Activated CD4-positive, alpha-beta memory T cell treated with anti-CD3 and anti-CD28 coated beads, Interleukin-2, amount 10 ng/mL, durations not matched to agents 7 days and 5 days (primary cell): ENCODE results near the gene CATSPERD. TPM values are rescaled to one million over a fixed set of nuclear protein-coding genes. Genes with fewer than 3 reads are reported as not detected.

Experiments
- CTCF ChIA-PET: fragments of 350-600 bp; sonication (Branson Sonifier 250); formaldehyde crosslinking; loops from one replicate; lab custom pipeline; 2021; ENCODE audit warnings: antibody characterized with exemption, inconsistent platforms; lab: Charles Lee
- POLR2A ChIA-PET: fragments of 350-600 bp; sonication (Branson Sonifier 250); formaldehyde crosslinking; loops from one replicate; lab custom pipeline; 2021; ENCODE audit warnings: antibody characterized with exemption; lab: Charles Lee
- DNase-seq: peaks from one replicate; pipeline ENCODE4 v3.0.0-alpha.2; 2020
- H3K27ac Mint-ChIP-seq: one replicate; pipeline ENCODE4 v1.8.0; 2021; ENCODE audit warnings: mild to moderate bottlenecking, mixed read lengths
- H3K27me3 Mint-ChIP-seq: one replicate; pipeline ENCODE4 v1.8.0; 2021; ENCODE audit warnings: mixed read lengths
- H3K36me3 Mint-ChIP-seq: one replicate; pipeline ENCODE4 v1.8.0; 2021; ENCODE audit warnings: low read depth, mixed read lengths
- H3K4me1 Mint-ChIP-seq: one replicate; pipeline ENCODE4 v1.8.0; 2021; ENCODE audit warnings: mixed read lengths
- H3K4me3 Mint-ChIP-seq: one replicate; pipeline ENCODE4 v1.8.0; 2021; ENCODE audit warnings: mild to moderate bottlenecking, mixed read lengths
- H3K9me3 Mint-ChIP-seq: one replicate; pipeline ENCODE4 v1.8.0; 2021; ENCODE audit warnings: mixed read lengths
- total RNA-seq, 2 experiments: library from RNA; stranded (reverse); gene quantifications; one replicate each; pipeline ENCODE4 v1.2.3, GENCODE V29; 2021

Gene CATSPERD
- total RNA-seq, 2 experiments from 2014 or later, result not detected

DNA sequence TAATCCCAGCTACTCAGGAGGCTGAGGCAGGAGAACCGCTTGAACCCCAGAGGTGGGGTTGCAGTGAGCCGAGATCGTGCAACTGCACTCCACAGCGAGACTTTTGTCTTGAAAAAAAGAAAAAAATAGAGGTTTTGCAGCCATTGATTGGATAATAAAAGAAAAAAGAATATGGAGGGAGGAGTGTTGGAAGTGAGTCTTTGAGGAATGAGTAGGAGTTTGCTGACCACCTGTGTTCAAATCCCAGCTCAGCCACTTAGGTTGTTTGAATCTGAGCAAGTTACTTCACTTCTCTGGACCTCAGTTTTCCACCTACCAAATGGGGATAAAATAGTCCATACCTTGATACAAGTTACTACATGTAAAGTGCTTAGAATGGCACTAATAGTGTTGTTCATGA lies 90.7 kb downstream of the CATSPERD start:
- H3K36me3 Mint-ChIP-seq, result no peaks in the 10 kb centered on the region
- POLR2A ChIA-PET, result no interaction called here
- H3K4me3 Mint-ChIP-seq, result no peak overlapping the region
- CTCF ChIA-PET, result no interaction called here
- peaks cover 15% of the 10 kb centered on the region for H3K27me3 Mint-ChIP-seq
- DNase-seq, result no peak
- H3K27ac Mint-ChIP-seq, result no peak overlapping the region
- no peaks in the 10 kb centered on the region for H3K9me3 Mint-ChIP-seq
- no peaks in the 10 kb centered on the region for H3K4me1 Mint-ChIP-seq

DNA sequence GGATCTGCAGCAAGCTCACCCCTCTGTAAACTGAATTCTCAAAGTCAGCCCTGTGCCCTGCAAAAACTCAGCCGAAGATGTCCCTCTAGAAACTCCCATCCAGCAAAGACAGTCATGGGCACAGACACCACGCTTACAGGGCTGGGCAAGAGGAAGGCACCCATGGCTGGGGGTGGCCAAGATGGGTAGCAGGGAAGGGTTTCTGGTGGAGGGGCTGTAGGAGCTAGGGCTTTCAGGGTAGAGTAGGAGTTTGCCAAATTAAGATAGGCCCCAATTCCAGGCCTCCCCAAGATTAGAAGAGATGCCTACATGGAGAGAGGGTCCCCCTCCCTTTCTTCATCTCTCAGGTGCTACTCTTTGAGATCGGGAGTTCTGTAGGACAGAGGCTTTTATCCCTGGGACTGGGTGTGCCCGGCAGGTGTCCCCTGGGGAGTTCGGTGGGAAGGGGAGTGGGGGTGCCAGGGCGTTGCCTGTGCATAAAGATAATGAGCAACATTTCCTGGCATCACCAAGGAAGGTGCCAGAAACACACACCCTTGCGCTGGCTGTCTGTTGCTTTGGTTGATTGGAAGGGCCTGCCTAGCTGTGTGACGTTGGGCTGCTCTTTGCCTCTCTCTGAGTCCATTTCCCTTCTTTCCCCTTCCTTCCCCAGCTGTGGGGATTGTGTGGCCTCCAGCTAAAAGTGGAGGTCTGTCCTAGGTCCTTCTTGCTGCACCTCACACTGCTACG lies 93.8 kb downstream of the CATSPERD start:
- no peak overlapping the region for H3K27ac Mint-ChIP-seq
- no peaks in the 10 kb centered on the region for H3K4me1 Mint-ChIP-seq
- H3K9me3 Mint-ChIP-seq, result no peaks in the 10 kb centered on the region
- H3K27me3 Mint-ChIP-seq, result peaks cover 7% of the 10 kb centered on the region
- no peak for DNase-seq
- ChIA-PET POLR2A (interaction anchor here (1.5 kb wide), 1 partner anchor 14 kb away, joined by 5 read pairs; no protein-coding TSS in a partner anchor), CTCF (interaction anchor here (1.2 kb wide), 1 partner anchor 10 kb away, joined by 6 read pairs; no protein-coding TSS in a partner anchor)
- no peak overlapping the region for H3K4me3 Mint-ChIP-seq
- H3K36me3 Mint-ChIP-seq, result no peaks in the 10 kb centered on the region

GRCh38 chr19:5814852-5815246 lies 94.4 kb downstream of the CATSPERD start:
- H3K27ac Mint-ChIP-seq, result no peak overlapping the region
- CTCF ChIA-PET, result no interaction called here
- POLR2A ChIA-PET, result no interaction called here

GRCh38 chr19:5817218-5817617 lies 96.8 kb downstream of the CATSPERD start:
- Mint-ChIP-seq H3K9me3 (no peaks in the 10 kb centered on the region), H3K27me3 (peaks cover 9% of the 10 kb centered on the region), H3K4me3 (no peak overlapping the region), H3K27ac (no peak overlapping the region), H3K36me3 (no peaks in the 10 kb centered on the region), H3K4me1 (no peaks in the 10 kb centered on the region)
- POLR2A ChIA-PET, result no interaction called here
- CTCF ChIA-PET, result no interaction called here
- DNase-seq, result no peak

More at GRCh38 chr19:5814852-5815246, 94.4 kb downstream of the CATSPERD start:
- no peaks in the 10 kb centered on the region for H3K9me3 Mint-ChIP-seq
- H3K4me3 Mint-ChIP-seq, result no peak overlapping the region
- H3K27me3 Mint-ChIP-seq, result peaks cover 7% of the 10 kb centered on the region
- no peaks in the 10 kb centered on the region for H3K36me3 Mint-ChIP-seq
- no peaks in the 10 kb centered on the region for H3K4me1 Mint-ChIP-seq
- no peak for DNase-seq

GRCh38 chr19:5818594-5818993 lies 98.2 kb downstream of the CATSPERD start:
- no peak for DNase-seq
- Mint-ChIP-seq H3K4me1 (no peaks in the 10 kb centered on the region), H3K27me3 (peaks cover 9% of the 10 kb centered on the region), H3K36me3 (no peaks in the 10 kb centered on the region), H3K4me3 (no peak overlapping the region), H3K9me3 (no peaks in the 10 kb centered on the region), H3K27ac (no peak overlapping the region)
- POLR2A ChIA-PET, result no interaction called here
- CTCF ChIA-PET, result no interaction called here

GRCh38 chr19:5820785-5821184 lies 100.3 kb downstream of the CATSPERD start:
- H3K4me1 Mint-ChIP-seq, result no peaks in the 10 kb centered on the region
- no peak overlapping the region for H3K27ac Mint-ChIP-seq
- POLR2A ChIA-PET, result no interaction called here
- CTCF ChIA-PET, result interaction anchor here (1.2 kb wide), 1 partner anchor 17 kb away, joined by 5 read pairs; no protein-coding TSS in a partner anchor
- no peak overlapping the region for H3K4me3 Mint-ChIP-seq
- no peaks in the 10 kb centered on the region for H3K36me3 Mint-ChIP-seq
- H3K9me3 Mint-ChIP-seq, result no peaks in the 10 kb centered on the region
- DNase-seq, result no peak
- peaks cover 8% of the 10 kb centered on the region for H3K27me3 Mint-ChIP-seq

- H3K9me3 Mint-ChIP-seq, result no peaks in the 10 kb centered on the region
Measured at GRCh38 chr19:5821521-5822180, 101.2 kb downstream of the CATSPERD start.

GRCh38 chr19:5822181-5822844 lies 101.9 kb downstream of the CATSPERD start:
- ChIA-PET POLR2A (interaction anchor here (0.7 to 1.0 kb wide), 3 partner anchors 18 to 194 kb away, joined by 3 to 4 read pairs (median 3); partner anchors contain the start of gene DUS3L), CTCF (interaction anchor here (1.9 kb wide), 1 partner anchor 18 kb away, joined by 6 read pairs; no protein-coding TSS in a partner anchor)
- Mint-ChIP-seq H3K27ac (no peak overlapping the region), H3K4me3 (no peak overlapping the region), H3K4me1 (peaks cover 8% of the 10 kb centered on the region), H3K27me3 (peaks cover 3% of the 10 kb centered on the region), H3K36me3 (no peaks in the 10 kb centered on the region), H3K9me3 (no peaks in the 10 kb centered on the region)
- no peak for DNase-seq

More at GRCh38 chr19:5821521-5822180, 101.2 kb downstream of the CATSPERD start:
- ChIA-PET CTCF (interaction anchor here (1.2 to 1.9 kb wide), 2 partner anchors 18 kb away, joined by 5 to 6 read pairs; no protein-coding TSS in a partner anchor), POLR2A (no interaction called here)
- Mint-ChIP-seq H3K4me3 (no peak overlapping the region), H3K27me3 (peaks cover 6% of the 10 kb centered on the region), H3K4me1 (peaks cover 1% of the 10 kb centered on the region), H3K27ac (no peak overlapping the region), H3K36me3 (no peaks in the 10 kb centered on the region)
- DNase-seq, result no peak

GRCh38 chr19:5823579-5824281 lies 103.3 kb downstream of the CATSPERD start:
- DNase-seq, result no peak
- ChIA-PET POLR2A (no interaction called here), CTCF (interaction anchor here (1.9 kb wide), 1 partner anchor 20 kb away, joined by 6 read pairs; no protein-coding TSS in a partner anchor)
- Mint-ChIP-seq H3K4me1 (peaks cover 12% of the 10 kb centered on the region), H3K27ac (no peak overlapping the region), H3K4me3 (no peak overlapping the region), H3K9me3 (no peaks in the 10 kb centered on the region), H3K27me3 (peaks cover 2% of the 10 kb centered on the region), H3K36me3 (no peaks in the 10 kb centered on the region)

GRCh38 chr19:5824751-5825150 lies 104.3 kb downstream of the CATSPERD start:
- ChIA-PET CTCF (no interaction called here), POLR2A (no interaction called here)
- H3K9me3 Mint-ChIP-seq, result no peaks in the 10 kb centered on the region
- H3K36me3 Mint-ChIP-seq, result no peaks in the 10 kb centered on the region
- H3K4me3 Mint-ChIP-seq, result no peak overlapping the region
- peaks cover 2% of the 10 kb centered on the region for H3K27me3 Mint-ChIP-seq
- peaks cover 12% of the 10 kb centered on the region for H3K4me1 Mint-ChIP-seq
- no peak overlapping the region for H3K27ac Mint-ChIP-seq
- no peak for DNase-seq

DNA sequence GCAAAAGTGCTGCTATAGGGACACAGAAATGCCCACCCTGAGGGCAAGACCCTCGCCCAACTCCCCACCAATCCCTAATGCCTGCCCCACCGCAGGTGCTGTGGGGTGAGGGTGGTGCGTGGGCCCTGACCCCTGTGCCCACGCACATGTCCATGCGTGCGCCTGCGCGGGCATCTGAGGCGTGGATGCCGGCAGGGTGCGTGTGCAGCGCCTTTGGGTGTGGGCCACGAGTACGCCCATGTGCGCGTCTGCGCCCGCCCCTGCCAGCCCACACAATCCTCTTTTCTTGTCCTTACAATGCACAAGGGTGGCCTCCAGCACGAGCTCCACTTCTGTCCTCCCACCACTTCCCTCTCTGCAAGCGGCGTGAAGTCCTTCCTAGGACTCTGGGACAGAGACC lies 104.7 kb downstream of the CATSPERD start:
- Mint-ChIP-seq H3K36me3 (no peaks in the 10 kb centered on the region), H3K4me3 (no peak overlapping the region), H3K9me3 (no peaks in the 10 kb centered on the region), H3K4me1 (peaks cover 14% of the 10 kb centered on the region), H3K27me3 (peaks cover 2% of the 10 kb centered on the region), H3K27ac (no peak overlapping the region)
- DNase-seq, result no peak
- CTCF ChIA-PET, result no interaction called here
- POLR2A ChIA-PET, result no interaction called here

GRCh38 chr19:5826531-5827341 lies 106.3 kb downstream of the CATSPERD start:
- CTCF ChIA-PET, result interaction anchor here (1.2 to 2.7 kb wide), 2 partner anchors 23 to 36 kb away, joined by 3 to 58 read pairs; partner anchors contain the start of genes DUS3L and NRTN
- H3K27me3 Mint-ChIP-seq, result no peaks in the 10 kb centered on the region
- peak overlapping the region; percentile 94 for H3K4me3 Mint-ChIP-seq
- peaks cover 14% of the 10 kb centered on the region for H3K4me1 Mint-ChIP-seq
- H3K9me3 Mint-ChIP-seq, result no peaks in the 10 kb centered on the region
- H3K27ac Mint-ChIP-seq, result peak overlapping the region; percentile 85
- POLR2A ChIA-PET, result interaction anchor here (0.6 to 3.3 kb wide), 9 partner anchors 18 to 1664 kb away, joined by 4 to 61 read pairs (median 11); partner anchors contain the start of genes CATSPERD, DUS3L, LONP1 and NDUFA11
- no peaks in the 10 kb centered on the region for H3K36me3 Mint-ChIP-seq
- DNase-seq, result peak; percentile 22
